Endometrial microvascular endothelial cells (primary cell): ENCODE data around the gene CDK19. TPM values are rescaled to one million over a fixed set of nuclear protein-coding genes. Genes with fewer than 3 reads are reported as not detected.

Experiments
- in situ Hi-C: cut with HindIII; loops from 2 replicates; pipeline ENCODE4 v1.10.0; 2017; ENCODE audit warnings: low sequenced_read_pairs, low pct_unique_long_range_greater_than_20kb; ENCODE audit errors: inconsistent ontology term
- total RNA-seq: library from RNA; depleted of rRNA; stranded (reverse); fragments of >200 nt; gene quantifications from one replicate; pipeline ENCODE4 v1.2.3, GENCODE V29; 2015; ENCODE audit errors: inconsistent ontology term

The CDK19 gene
- total RNA-seq, 1 donor from 2014 or later = 7.1 TPM

DNA sequence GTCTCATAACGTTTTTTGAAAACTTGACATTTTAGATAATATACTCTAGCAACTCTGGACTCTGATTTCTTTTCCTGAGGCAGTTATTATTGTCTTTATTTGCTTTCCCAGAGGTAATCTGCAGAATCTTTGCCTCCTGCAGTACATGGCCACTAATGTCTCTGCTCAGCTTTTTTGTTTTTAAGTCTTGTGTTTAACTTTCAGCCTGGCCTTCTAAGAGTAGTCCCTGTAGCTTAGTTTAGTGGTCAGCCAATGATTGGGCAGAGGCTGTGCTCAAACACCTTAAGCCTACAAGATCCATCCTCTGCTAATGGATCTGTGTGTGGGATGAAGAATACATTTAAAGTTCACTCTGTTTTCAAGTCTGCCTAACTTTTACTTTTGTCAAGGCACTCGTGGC is 241.7 kb downstream of the CDK19 start:
- in situ Hi-C loops = no loop called here

DNA sequence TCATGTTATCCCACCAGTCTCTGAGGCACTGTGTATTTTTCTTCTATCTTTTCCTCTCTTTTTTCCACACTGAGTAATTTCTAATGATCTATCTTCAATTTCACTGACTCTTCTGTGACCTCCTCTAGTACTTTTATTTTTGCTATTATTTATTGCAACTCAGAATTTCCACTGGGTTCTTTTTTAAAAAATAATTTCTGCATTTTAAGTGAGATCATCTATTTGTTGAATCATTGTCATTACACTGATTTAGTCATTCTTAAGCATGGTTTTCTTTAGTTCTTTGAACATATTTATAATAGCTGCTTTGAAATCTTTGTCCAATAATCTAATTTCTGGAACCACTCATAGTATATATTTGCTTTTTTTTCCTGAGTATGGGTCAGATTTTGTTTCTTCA is 242.1 kb downstream of the CDK19 start:
- in situ Hi-C loops = no loop called here

DNA sequence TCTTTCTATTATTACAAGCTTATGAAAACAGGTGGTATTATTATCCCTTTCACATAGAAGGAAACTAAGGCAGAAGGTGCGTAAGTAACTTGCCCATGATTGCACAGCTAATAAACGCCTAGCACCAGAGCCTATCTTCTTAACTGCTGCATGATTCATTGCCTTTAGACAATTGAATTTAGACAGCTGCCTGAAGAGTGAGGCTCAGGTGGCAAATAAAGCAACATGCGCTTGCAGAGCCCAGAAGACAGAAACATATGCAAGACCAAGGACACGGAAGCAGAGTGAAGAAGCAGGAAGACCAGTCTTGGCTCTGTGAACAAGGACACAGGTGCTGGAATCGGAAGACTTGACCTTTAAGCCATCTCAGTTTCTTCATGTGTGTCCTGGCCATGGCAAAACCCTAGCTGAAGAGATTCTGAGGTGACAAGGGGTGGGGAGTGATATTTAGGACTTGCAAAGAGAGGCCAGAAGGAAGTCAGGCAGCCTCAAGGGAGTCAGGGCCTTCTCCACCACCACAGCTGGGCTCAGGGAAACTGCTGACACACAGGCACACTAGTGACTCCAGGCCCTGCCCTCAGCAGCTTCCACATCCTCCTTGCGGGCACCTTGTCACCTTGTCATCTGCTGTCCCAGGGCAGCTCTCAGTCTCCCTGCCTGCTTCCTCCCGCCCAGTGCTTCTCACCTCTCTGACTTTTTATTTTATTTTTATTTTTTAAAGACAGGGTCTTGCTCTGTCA is 247.1 kb downstream of the CDK19 start:
- in situ Hi-C loops = no loop called here

DNA sequence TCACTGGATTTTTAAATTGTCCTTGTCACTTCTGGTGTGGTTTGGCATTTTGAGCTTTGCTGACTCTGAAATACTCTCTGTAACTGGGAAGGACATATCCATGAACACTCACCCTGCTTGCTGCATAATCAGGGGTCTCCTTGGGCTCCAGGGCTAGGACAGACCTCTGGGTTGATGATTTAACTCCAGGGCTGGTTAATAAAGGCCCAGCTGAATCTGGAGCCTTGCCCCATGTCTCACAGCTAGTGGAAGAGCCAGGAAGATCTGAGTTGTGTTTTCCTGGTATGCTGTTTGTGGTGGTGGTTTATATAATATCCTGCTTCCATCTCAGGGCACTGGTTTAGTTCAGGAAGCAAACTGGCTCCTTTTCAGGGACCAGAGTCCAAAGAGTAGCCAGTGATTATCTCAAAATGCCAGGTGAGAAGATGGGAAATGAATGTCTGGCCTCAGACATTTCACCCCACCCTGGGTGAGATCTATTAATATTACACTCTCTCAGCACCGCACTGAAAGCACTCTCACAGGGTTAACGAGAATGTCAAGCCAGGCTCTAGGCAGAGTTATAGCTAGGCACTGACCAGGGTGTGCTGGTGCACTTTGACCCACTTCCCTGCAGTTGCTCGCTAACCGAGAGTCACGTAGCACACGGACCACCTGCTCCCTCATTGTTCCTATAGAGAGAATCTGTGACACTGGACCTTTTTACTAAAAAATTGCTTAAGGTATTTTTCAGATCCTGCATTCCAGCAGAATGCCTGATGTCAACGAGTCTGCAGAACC is 248.7 kb downstream of the CDK19 start:
- in situ Hi-C loops = no loop called here

DNA sequence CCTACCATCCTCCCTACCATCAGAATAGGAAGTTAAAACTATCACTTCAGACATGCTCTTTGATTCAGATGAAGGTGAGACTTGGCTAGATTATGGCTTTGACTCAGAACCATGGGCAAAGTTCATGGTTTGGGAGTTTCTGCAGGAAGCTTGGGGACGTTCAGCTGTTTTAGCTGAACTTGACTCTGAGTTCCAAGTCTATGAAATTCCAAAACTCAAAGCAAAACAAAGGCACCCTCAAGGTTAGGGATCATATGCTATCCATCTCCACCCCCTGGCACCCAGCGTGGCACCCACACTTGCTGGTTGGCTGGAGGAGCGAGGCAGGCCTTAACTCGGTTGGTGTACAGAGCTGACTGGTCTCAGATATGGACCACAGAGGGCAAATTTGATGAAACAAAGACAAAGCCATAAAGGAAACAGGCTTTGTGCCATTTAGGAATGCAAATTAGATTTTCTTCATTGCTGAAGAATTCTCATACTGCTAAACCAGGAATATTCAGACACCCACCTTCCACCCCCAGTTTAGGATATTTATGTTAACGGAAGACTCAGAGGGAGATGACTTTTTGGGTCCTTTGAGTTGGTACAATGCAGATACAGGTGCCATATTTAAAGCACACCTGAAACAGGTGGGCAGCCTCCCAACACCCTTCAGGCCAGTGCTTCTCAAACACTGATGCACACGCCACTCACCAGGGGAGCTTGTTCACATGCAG is 250.4 kb downstream of the CDK19 start:
- in situ Hi-C loops = no loop called here

DNA sequence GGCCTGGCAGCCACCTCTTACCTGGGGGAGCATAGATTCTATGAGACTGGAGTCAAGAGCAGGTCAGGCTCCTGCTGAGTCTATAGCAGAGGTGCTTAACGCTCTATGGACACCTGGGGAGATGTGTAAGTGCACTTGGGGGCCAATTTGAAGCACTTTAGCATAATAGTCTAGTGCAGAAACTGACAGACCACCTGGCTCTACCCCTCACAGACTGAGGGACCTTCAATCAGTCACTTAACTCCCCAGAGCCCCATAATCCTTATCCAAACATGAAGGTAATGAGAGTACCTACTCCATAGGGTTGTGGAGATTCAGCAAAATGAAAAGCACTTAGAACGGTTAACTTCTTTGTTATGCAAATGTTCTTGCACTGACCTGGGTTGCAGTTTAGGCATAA is 251.6 kb downstream of the CDK19 start:
- in situ Hi-C loops = no loop called here

DNA sequence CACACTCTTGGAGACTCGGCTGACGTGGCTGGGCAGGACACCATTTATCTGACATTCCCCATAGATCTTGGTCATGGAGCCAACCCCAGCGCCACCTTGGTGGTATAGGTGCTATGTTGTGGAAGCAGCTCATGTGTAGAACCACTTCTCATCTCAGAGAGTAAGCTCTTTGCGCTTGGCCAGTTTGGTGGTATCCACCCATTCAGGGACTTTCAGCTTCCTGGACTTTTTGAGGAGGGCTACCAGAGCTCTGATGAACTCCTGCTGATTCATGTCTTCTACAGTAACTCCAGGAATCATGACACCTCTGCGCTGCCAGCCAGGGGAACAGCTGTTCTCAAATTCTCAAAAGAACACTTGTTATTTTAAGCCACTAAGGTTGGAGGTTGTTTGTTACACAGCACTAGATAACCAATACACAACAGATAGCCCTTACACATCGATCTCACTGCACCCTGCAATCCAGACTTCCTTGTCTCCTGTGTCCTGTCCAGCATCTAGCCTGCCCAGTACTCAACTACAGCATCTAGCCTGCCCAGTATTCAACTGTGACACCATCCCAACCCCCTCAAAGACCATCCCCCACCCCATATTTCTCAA is 252.9 kb downstream of the CDK19 start:
- in situ Hi-C loops = no loop called here

DNA sequence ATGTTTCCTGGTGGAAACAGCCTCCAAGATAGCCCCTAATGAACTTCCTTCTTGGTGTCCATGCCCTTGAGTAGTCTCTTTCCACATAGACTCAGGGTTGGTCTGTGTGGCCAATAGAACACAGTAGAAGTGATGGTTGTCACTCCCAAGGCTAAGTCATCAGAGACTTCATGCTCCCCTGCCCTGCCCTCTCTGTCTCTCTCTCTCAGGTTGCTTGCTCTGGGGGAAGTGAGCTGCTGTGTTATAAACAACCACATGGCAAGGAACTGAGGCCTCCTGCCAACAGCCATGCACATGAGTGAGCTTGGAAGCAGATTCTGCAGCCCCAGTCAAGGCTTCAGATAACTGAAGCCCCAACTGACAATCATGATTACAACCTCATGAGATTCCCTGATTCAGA is 253.6 kb downstream of the CDK19 start:
- in situ Hi-C loops = no loop called here

DNA sequence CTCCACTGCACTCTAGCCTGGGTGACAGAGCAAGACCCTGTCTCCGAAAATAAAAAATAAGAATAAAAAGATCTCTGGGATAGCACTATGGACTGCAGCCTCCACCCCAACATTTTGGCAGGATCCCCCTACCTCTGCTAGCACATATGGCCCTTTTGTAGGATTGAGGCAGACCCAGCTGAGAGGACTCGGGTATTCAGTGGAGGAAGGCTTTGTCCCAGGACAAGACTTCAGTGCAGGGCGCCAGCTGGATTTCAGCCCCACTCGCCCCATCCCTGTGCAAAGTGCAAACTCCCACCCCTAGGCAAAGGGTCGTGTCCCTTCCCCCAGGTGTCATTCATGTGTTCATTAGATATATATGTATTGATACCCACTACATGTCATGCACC is 254.3 kb downstream of the CDK19 start:
- in situ Hi-C loops = no loop called here

DNA sequence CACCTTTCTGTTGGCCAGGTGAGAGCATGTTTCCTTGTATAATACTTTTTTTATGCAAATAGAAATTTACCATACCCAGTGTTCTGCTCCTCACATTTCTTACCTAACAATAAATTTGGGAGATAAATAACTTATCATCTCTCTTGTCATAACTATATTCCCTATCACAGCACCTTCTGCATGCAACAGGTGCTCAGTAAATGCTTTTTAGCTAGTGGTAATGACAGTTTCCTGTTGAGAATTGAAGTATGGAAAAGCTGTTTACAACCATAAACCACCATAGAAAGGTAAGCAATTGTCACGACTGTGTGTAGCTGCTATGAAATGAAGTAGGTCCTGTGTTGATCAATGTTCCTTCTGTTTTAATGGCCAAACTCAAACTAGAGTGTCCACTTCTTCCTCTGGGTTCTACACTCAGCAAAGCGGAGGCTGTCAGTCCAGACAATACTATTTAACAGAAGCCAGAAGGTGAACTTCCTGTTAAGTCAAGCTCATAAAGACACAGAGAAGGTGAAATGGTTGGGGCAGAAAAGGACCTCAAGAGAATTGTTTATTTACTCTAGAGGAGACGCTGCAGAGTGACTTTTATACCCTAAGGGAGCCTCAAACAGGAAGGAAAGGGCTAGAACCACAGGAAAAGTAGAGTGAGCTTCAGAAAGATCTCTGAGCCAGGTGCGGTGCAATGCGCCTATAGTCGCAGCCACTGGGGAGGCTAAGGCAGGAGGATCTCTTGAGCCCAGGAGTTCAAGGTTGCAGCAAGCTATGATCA is 254.8 kb downstream of the CDK19 start:
- in situ Hi-C loops = no loop called here

Other genes starting within 250 kb of the CDK19 start
- gene AMD1, start 59.3 kb upstream of the CDK19 start, total RNA-seq = 108 TPM
- 79.0 TPM for gene GTF3C6, start 143.2 kb upstream of the CDK19 start, total RNA-seq
- 45.7 TPM for gene RPF2, start 166.6 kb upstream of the CDK19 start, total RNA-seq